GM23248 (cell line): ENCODE measurements around the gene ADAMTSL3. TPM values are rescaled to one million over a fixed set of nuclear protein-coding genes. Genes with fewer than 3 reads are reported as not detected.

Experiments used
- DNase-seq: peaks from one replicate; pipeline ENCODE4 v3.0.0-alpha.2; 2015
- H2AFZ ChIP-seq: fragments of 200-600 bp; sonication (generic); 2 replicates; pipeline ENCODE4 v1.6.1; 2016; ENCODE audit warnings: antibody characterized with exemption
- H3F3A ChIP-seq: fragments of 200-600 bp; sonication (generic); 2 replicates; pipeline ENCODE4 v1.6.1; 2016; ENCODE audit warnings: mild to moderate bottlenecking, antibody characterized with exemption, mixed run types; ENCODE audit not compliant: insufficient read depth
- H3K27ac ChIP-seq: fragments of 200-600 bp; sonication (generic); 2 replicates; pipeline ENCODE4 v1.5.1; 2016; ENCODE audit warnings: mild to moderate bottlenecking
- H3K27me3 ChIP-seq: fragments of 200-600 bp; sonication (generic); replicated peaks from 2 replicates; pipeline ENCODE4 v1.6.1; 2016; ENCODE audit warnings: mild to moderate bottlenecking; ENCODE audit not compliant: insufficient read depth
- H3K36me3 ChIP-seq: fragments of 200-600 bp; sonication (generic); 2 replicates; pipeline ENCODE4 v1.6.1; 2016; ENCODE audit warnings: low read depth, mild to moderate bottlenecking
- H3K4me1 ChIP-seq: fragments of 200-600 bp; sonication (generic); 2 replicates; pipeline ENCODE4 v1.6.1; 2016; ENCODE audit warnings: mild to moderate bottlenecking; ENCODE audit not compliant: insufficient read depth
- H3K4me2 ChIP-seq: fragments of 200-600 bp; sonication (generic); one replicate; pipeline ENCODE4 v1.6.1; 2016; ENCODE audit warnings: mild to moderate bottlenecking; ENCODE audit not compliant: unreplicated experiment
- H3K4me3 ChIP-seq: fragments of 200-600 bp; sonication (generic); 2 replicates; pipeline ENCODE4 v1.5.1; 2016; ENCODE audit warnings: mild to moderate bottlenecking
- H3K79me2 ChIP-seq: fragments of 200-600 bp; sonication (generic); 2 replicates; pipeline ENCODE4 v1.6.1; 2016; ENCODE audit warnings: mild to moderate bottlenecking; ENCODE audit not compliant: insufficient read depth
- H3K9ac ChIP-seq: fragments of 200-600 bp; sonication (generic); 2 replicates; pipeline ENCODE4 v1.6.1; 2016; ENCODE audit warnings: mild to moderate bottlenecking
- H3K9me2 ChIP-seq: fragments of 200-600 bp; sonication (generic); 2 replicates; pipeline ENCODE4 v1.6.1; 2016; ENCODE audit warnings: mixed run types, mild to moderate bottlenecking, moderate library complexity; ENCODE audit not compliant: insufficient read depth
- H3K9me3 ChIP-seq: fragments of 200-600 bp; sonication (generic); one replicate; pipeline ENCODE4 v1.6.1; 2017; ENCODE audit warnings: low read depth
- H4K20me1 ChIP-seq: fragments of 200-600 bp; sonication (generic); 2 replicates; pipeline ENCODE4 v1.6.0; 2016; ENCODE audit not compliant: insufficient read depth
- EZH2 ChIP-seq: fragments of 200-600 bp; sonication (generic); IDR thresholded peaks from 2 replicates; pipeline ENCODE4 v1.6.1; 2018; ENCODE audit warnings: antibody characterized with exemption, mild to moderate bottlenecking; ENCODE audit not compliant: insufficient read depth, poor library complexity, severe bottlenecking
- EZH2phosphoT487 ChIP-seq: fragments of 200-600 bp; sonication (generic); IDR thresholded peaks from 2 replicates; pipeline ENCODE4 v1.6.1; 2018; ENCODE audit warnings: antibody characterized with exemption, moderate library complexity, mild to moderate bottlenecking, low read depth; ENCODE audit not compliant: insufficient read depth
- WGBS, 2 experiments: methylation state at CpG; one replicate each; pipeline ENCODE4 v1.1.6; 2015 to 2017; ENCODE audit warnings: low lambda C conversion rate in 2 of 2, low coverage in 1 of 2; ENCODE audit errors: missing lambda C conversion rate in 2 of 2; 5-methylcytosine and 5-hydroxymethylcytosine counted together
- in situ Hi-C: fragments of 300-500 bp; cut with MboI; formaldehyde crosslinking; loops from 2 replicates; pipeline ENCODE4 v1.15.0; 2020
- polyA plus RNA-seq: library from polyadenylated mRNA; unstranded; fragments of >200 nt; fragmentation: Nextera tagmentation; extraction: Ambion mirVana; gene quantifications from 2 replicates; pipeline ENCODE4 v1.2.1, GENCODE V29; 2016
- total RNA-seq: library from RNA; depleted of rRNA; stranded (reverse); fragments of >200 nt; shearing (Covaris generic); gene quantifications from 2 replicates; pipeline ENCODE4 v1.2.3, GENCODE V29; 2014

The ADAMTSL3 gene
- total and polyA plus RNA-seq, 2 experiments from 2014 or later: not detected

DNA sequence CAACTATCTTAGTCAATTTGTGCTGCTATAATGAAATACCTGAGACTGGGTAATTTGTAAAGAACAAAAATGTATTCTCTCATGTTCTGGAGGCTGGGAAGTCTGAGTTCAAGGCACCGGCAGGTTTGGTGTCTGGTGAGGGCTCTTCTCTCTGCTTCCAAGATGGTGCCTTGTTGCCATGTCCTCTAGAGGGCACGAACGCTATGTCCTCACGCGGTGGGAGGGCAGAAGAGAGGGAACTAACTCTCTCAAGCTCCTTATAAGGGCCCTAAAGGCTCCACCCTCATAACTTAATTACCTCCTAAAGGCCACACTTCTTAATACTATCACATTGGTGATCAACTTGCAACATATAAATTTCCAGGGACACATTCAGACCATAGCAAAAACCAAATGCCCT lies 108.4 kb downstream of the ADAMTSL3 start:
- WGBS, 2 experiments: 80 to 87% methylated on average over 5 of the region's 5 CpGs
- Histone ChIP-seq H4K20me1 (no peaks in the 10 kb centered on the region), H3K27ac (no peak overlapping the region), H2AFZ (no peak overlapping the region), H3K27me3 (no peaks in the 10 kb centered on the region), H3K9ac (no peak overlapping the region), H3F3A (no peaks in the 10 kb centered on the region), H3K9me3 (no peaks in the 10 kb centered on the region), H3K36me3 (no peaks in the 10 kb centered on the region), H3K4me1 (no peaks in the 10 kb centered on the region), H3K9me2 (no peaks in the 10 kb centered on the region), H3K4me2 (no peak overlapping the region), H3K79me2 (no peaks in the 10 kb centered on the region), H3K4me3 (no peak overlapping the region)
- in situ Hi-C loops: no loop called here
- no peak for TF ChIP-seq EZH2phosphoT487
- TF ChIP-seq EZH2: no peak
- DNase-seq: no peak

GRCh38 chr15:83764201-83764838 lies 110.4 kb downstream of the ADAMTSL3 start:
- H2AFZ ChIP-seq: no peak overlapping the region
- H3K79me2 ChIP-seq: no peaks in the 10 kb centered on the region
- no peaks in the 10 kb centered on the region; the same call in 1 of the 2 replicates for H3K27me3 ChIP-seq
- no peaks in the 10 kb centered on the region for H3F3A ChIP-seq
- no peaks in the 10 kb centered on the region for H3K9me3 ChIP-seq
- 31 to 33% methylated on average over 8 of the region's 8 CpGs for WGBS, 2 experiments
- no peaks in the 10 kb centered on the region for H3K36me3 ChIP-seq
- H3K4me2 ChIP-seq: no peak overlapping the region
- TF ChIP-seq EZH2phosphoT487 (no peak), EZH2 (no peak)
- no peaks in the 10 kb centered on the region for H4K20me1 ChIP-seq
- H3K4me3 ChIP-seq: no peak overlapping the region
- in situ Hi-C loops: no loop called here
- H3K9ac ChIP-seq: no peak overlapping the region
- no peak for DNase-seq
- no peak overlapping the region for H3K27ac ChIP-seq
- no peaks in the 10 kb centered on the region for H3K9me2 ChIP-seq
- H3K4me1 ChIP-seq: no peaks in the 10 kb centered on the region

GRCh38 chr15:83766339-83766738 lies 112.4 kb downstream of the ADAMTSL3 start:
- H3K36me3 ChIP-seq: no peaks in the 10 kb centered on the region
- no peaks in the 10 kb centered on the region; the same call in 1 of the 2 replicates for H3K27me3 ChIP-seq
- H3K9me2 ChIP-seq: no peaks in the 10 kb centered on the region
- no peaks in the 10 kb centered on the region for H3K79me2 ChIP-seq
- no peaks in the 10 kb centered on the region for H3F3A ChIP-seq
- in situ Hi-C loops: no loop called here
- no peaks in the 10 kb centered on the region for H3K4me1 ChIP-seq
- no peaks in the 10 kb centered on the region for H3K9me3 ChIP-seq
- no peak overlapping the region for H3K9ac ChIP-seq
- no peak overlapping the region for H3K27ac ChIP-seq
- WGBS, 2 experiments: 53 to 54% methylated on average over 6 of the region's 6 CpGs
- no peaks in the 10 kb centered on the region for H4K20me1 ChIP-seq
- H3K4me3 ChIP-seq: no peak overlapping the region
- no peak overlapping the region for H2AFZ ChIP-seq
- TF ChIP-seq EZH2phosphoT487 (no peak), EZH2 (no peak)
- DNase-seq: no peak
- H3K4me2 ChIP-seq: no peak overlapping the region

DNA sequence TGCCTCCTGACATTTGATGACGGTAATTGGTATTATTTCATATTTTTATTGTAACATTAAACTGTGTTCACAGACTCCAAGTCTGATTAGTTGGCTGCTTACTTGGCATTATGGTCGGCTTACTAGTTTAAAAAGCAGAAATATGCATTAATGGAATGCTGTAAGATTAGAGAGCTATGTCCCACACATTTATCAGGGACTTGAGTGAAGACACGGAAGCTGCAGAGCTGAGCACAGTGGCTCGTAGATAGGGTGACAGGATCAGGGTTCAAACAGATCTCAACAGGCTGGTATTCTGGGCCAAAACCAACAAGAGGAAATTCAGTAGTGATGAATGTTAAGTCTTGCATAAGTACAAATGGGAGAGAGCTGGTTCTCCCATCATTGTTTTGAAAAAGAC lies 113.8 kb downstream of the ADAMTSL3 start:
- TF ChIP-seq EZH2: no peak
- TF ChIP-seq EZH2phosphoT487: no peak
- no peak overlapping the region for H2AFZ ChIP-seq
- no peak overlapping the region for H3K4me2 ChIP-seq
- H4K20me1 ChIP-seq: no peaks in the 10 kb centered on the region
- no peaks in the 10 kb centered on the region for H3K9me2 ChIP-seq
- no peak overlapping the region for H3K9ac ChIP-seq
- WGBS, 2 experiments: 61 to 64% methylated on average over 4 of the region's 4 CpGs
- H3K4me3 ChIP-seq: no peak overlapping the region
- H3K27ac ChIP-seq: no peak overlapping the region
- no peaks in the 10 kb centered on the region for H3F3A ChIP-seq
- H3K79me2 ChIP-seq: no peaks in the 10 kb centered on the region
- no peak for DNase-seq
- H3K9me3 ChIP-seq: no peaks in the 10 kb centered on the region
- H3K27me3 ChIP-seq: no peaks in the 10 kb centered on the region; the same call in 1 of the 2 replicates
- in situ Hi-C loops: no loop called here
- no peaks in the 10 kb centered on the region for H3K36me3 ChIP-seq
- no peaks in the 10 kb centered on the region for H3K4me1 ChIP-seq
